ENCODE data around the gene SLC43A3. TPM values are rescaled to one million over a fixed set of nuclear protein-coding genes. Genes with fewer than 3 reads are reported as not detected.

SLC43A3 gene
- total and polyA plus RNA-seq, 9 of the 15 experiments (the other 6 are each of a cell fraction or from before 2014, with no cell fraction given) = 63.7 to 281 (median 139) TPM

- no peak overlapping the region; the same call in 1 of the 2 replicates for H3K4me2 ChIP-seq (ENCODE audit: insufficient read depth, low read length)
- H4K20me1 ChIP-seq (replicated peaks; ENCODE audit: control insufficient read depth, insufficient read depth, low read length) = peaks cover 7% of the 10 kb centered on the region; the same call in 1 of the 2 replicates
- no peak overlapping the region for H3K27ac ChIP-seq (ENCODE audit: extremely low read depth, low read depth, low read length)
- H3K9me1 ChIP-seq (ENCODE audit: control insufficient read depth, insufficient read depth, low read length) = peaks cover 7% of the 10 kb centered on the region
- no peaks in the 10 kb centered on the region for H3K27me3 ChIP-seq (ENCODE audit: control insufficient read depth in 2 of 2, insufficient read depth in 2 of 2, low read length in 2 of 2)
- FAIRE-seq = peak; percentile 54
- H3K9me3 ChIP-seq (replicated peaks; ENCODE audit: control insufficient read depth, insufficient read depth, low read depth, low read length) = no peaks in the 10 kb centered on the region
- in situ Hi-C loops (cut with MboI) (no loop called here), intact Hi-C loops (cut with micrococcal nuclease) (no loop called here)
- H3K4me3 ChIP-seq = no peak overlapping the region
- peaks cover 36% of the 10 kb centered on the region for H3K79me2 ChIP-seq (ENCODE audit: control insufficient read depth, insufficient read depth, low read length)
- H3K4me1 ChIP-seq (replicated peaks in 1 of 2; ENCODE audit: control insufficient read depth in 2 of 2, insufficient read depth in 2 of 2, low read length in 2 of 2) = peaks cover 49 to 69% of the 10 kb centered on the region in 2 experiments
- 0 out of 2 replicates have a peak overlapping the region, but pooled peaks have one; percentile 18 for H2AFZ ChIP-seq (ENCODE audit: low read depth, low read length)
- no TSS peak for BruUV-seq (replicated peaks)
- no peak for ATAC-seq
- no peak overlapping the region for H3K9ac ChIP-seq (ENCODE audit: insufficient read depth in 1 of 2, low read depth in 2 of 2, low read length in 2 of 2)
- WGBS (ENCODE audit: insufficient coverage, low coverage, missing lambda C conversion rate) = 9% methylated on average over 5 of the region's 5 CpGs
- ChIA-PET CTCF (ENCODE audit: low intra/inter-chr PET ratio) (interaction anchor here (0.7 kb wide), 1 partner anchor 28 kb away, joined by 3 read pairs; no protein-coding TSS in a partner anchor), POLR2A (interaction anchor here (1.2 to 1.5 kb wide), 2 partner anchors 29 to 65 kb away, joined by 3 to 4 read pairs; no protein-coding TSS in a partner anchor)
- H3K36me3 ChIP-seq (ENCODE audit: control insufficient read depth, insufficient read depth, low read length) = peaks cover 26% of the 10 kb centered on the region
- DNase-seq (ENCODE audit: extremely low read depth in 1 of 4, low spot score in 3 of 4) = peak in 1 of 4 experiments; percentile 68
- TF ChIP-seq SMC3 (conservative IDR thresholded peaks at IDR 0.05; ENCODE audit: insufficient read depth, low read depth, low read length) (no peak), ZNF263 (CRISPR knock-in tag; IDR thresholded peaks at IDR 0.05; ENCODE audit: borderline replicate concordance) (no peak), ZNF165 (CRISPR knock-in tag; IDR thresholded peaks at IDR 0.05; ENCODE audit: borderline replicate concordance) (no peak), ZNF24 (IDR thresholded peaks at IDR 0.05) (no peak), CBFA2T2 (conservative IDR thresholded peaks at IDR 0.05) (peak; percentile 56; the same call in 1 of the 2 replicates), KDM4B (IDR thresholded peaks at IDR 0.05; ENCODE audit: borderline replicate concordance in 2 of 2, low read depth in 1 of 2) (no peak), ETV1 (tag; conservative IDR thresholded peaks at IDR 0.05; ENCODE audit: low read depth) (no peak), SNIP1 (IDR thresholded peaks at IDR 0.05; ENCODE audit: low read depth) (no peak), CTBP1 (IDR thresholded peaks at IDR 0.05; ENCODE audit: borderline replicate concordance) (peak; percentile 43; the same call in 1 of the 2 replicates), ZSCAN29 (IDR thresholded peaks at IDR 0.05) (no peak), SMARCA5 (IDR thresholded peaks at IDR 0.05) (no peak), MITF (IDR thresholded peaks at IDR 0.05) (0 out of 2 replicates have a peak, but pooled peaks have one; percentile 56), EP400 (IDR thresholded peaks at IDR 0.05) (no peak), CHAMP1 (IDR thresholded peaks at IDR 0.05) (no peak), POLR2B (IDR thresholded peaks at IDR 0.05; ENCODE audit: low read depth, partially characterized antibody) (no peak), ZNF121 (CRISPR knock-in tag; conservative IDR thresholded peaks at IDR 0.05) (no peak), CREBBP (IDR thresholded peaks at IDR 0.05; ENCODE audit: low read depth, low read length) (no peak), MTA3 (IDR thresholded peaks at IDR 0.05; ENCODE audit: borderline replicate concordance) (no peak), ZNF184 (CRISPR knock-in tag; IDR thresholded peaks at IDR 0.05) (no peak), ZNF12 (CRISPR knock-in tag; IDR thresholded peaks at IDR 0.05) (no peak), OTX1 (CRISPR knock-in tag; IDR thresholded peaks at IDR 0.05) (no peak), BHLHE40 (IDR thresholded peaks at IDR 0.05; ENCODE audit: low read length) (peak; percentile 77; the same call in 1 of the 2 replicates), KAT8 (IDR thresholded peaks at IDR 0.05; ENCODE audit: low read depth) (no peak), L3MBTL2 (IDR thresholded peaks at IDR 0.05) (no peak)
Measured at GRCh38 chr11:57428643-57429042, 1.7 kb upstream of the SLC43A3 start.

All from K562 (cell line).